Endometrium (tissue), 2 donors: Measurements from ENCODE around the gene HLX.

Source experiments
- FAIRE-seq: peaks from 2 replicates; lab custom pipeline; 2012; peaks lifted over from hg19 to GRCh38; lab: Jason Lieb, UNC
- donor health status: control.
- donor health status: control.

Gene HLX

GRCh38 chr1:220896092-220896491 lies 16.8 kb downstream of the HLX start:
- FAIRE-seq, result no peak

DNA sequence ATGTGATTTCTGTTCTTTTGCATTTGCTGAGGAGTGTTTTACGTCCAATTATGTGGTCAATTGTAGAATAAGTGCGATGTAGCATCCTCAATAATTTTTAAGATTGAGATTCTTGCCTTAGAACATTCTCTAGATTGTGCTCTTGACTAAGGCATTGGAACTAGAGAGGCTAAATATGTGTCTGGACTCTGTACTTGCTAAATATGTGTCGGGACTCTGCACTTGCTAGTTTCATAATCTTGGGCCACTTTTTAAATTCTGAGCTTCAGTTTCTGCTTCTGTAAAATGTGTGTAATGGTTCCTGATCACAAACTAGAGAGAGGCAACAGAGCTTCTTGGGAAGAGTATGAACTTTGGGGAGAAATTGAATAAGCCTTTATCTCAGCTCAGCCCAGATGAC lies 21.6 kb downstream of the HLX start:
- no peak for FAIRE-seq

DNA sequence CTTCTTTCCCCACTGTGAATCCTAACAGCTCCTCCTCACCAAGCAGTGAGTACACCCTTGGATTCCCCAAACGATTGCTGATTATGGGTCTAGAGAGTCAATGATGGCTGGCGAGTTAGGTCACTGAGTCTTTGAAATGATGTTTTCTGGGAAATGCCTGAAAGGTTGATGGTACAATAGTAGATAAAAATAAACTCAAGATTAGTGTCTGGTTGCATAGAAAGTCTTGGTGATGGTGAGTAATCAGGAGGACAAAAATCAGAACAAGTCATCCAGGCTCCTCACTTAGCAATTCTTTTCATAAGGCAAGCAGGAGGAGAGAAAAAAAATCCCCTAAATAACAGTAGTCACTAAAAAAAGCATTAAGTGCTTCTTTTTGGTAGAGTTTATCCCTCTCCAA lies 22.6 kb downstream of the HLX start:
- FAIRE-seq, result no peak

GRCh38 chr1:220902916-220903315 lies 23.7 kb downstream of the HLX start:
- no peak for FAIRE-seq

DNA sequence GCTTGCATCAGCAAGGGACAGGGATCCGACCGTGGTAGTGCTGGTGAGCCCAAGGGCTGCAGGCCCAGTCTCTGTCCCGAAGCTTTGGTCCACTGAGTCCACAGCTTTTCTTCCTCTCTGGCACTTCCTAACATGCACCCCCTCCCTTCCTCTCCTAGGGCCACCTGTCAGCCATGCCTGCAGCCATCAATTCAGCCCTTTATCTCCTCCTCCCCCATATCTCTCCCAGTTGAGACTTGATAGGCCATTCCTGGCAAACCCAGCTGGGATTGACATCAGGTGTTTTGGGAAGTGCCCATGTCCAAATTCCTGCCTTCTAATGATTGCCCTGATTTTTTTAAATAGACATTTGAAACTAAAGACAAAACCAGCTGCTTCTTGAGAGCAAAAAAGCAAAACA lies 25.6 kb downstream of the HLX start:
- no peak for FAIRE-seq

- FAIRE-seq, result no peak
These were observed 26.7 kb downstream of the HLX start for GRCh38 chr1:220905650-220906560.

GRCh38 chr1:220906561-220907334 lies 27.5 kb downstream of the HLX start:
- no peak for FAIRE-seq

GRCh38 chr1:220908757-220909156 lies 29.5 kb downstream of the HLX start:
- FAIRE-seq, result no peak

- no peak for FAIRE-seq
These were observed 30.8 kb downstream of the HLX start for GRCh38 chr1:220910021-220910420.

DNA sequence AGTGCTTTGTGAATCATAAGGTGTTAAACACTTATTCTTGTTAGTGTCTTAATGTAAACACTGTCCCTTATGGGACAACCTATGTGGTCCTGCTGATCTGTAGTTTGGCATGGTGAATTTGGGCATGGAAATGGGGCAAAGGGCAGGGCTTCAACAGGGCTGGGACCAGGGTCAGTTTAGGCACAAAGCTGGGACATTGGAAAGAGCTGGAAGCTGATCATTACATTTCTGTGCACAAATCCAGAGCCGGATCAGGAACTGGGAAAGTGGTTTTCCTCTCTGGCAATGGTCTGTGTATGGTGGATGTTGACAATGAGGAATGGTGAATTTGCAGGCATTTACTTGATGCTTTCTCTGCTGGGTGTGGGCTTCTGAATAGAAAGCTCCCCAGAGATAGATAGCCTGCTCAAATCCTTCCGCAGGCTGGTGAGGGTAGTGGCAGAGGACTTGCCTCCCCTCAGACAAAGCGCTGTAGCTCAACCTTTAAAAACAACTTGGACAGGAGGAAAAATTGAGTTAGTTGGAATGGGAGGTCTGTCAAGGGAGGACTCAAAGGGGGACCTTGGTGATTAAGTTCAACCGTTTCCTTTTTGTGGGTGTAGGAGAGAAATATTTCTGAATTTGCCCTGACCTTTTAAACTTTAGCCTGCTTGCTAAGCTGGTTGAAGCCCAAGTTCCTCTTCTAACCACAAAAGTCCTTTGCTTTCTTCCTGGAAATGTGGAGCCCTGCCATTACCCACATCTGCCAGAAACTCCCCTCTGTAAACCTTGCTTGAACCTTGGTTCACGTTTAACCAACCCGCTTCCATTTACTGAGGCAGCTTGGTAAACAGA lies 35.3 kb downstream of the HLX start:
- FAIRE-seq, result no peak

DNA sequence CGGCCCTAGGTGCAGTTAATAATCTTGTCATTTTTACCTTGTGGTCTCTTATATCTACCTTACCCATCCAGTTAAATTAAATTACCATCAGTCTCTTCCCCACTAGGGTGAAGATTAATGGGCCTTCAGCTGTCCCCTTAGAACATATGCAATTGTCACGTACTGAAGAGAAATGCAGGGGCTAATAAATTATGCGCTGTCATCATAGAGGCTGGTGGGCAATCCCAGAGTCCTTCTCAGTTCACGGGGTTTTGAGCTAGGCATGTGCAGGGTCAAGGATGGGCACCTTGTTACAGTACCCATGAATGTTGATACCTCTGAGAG lies 35.8 kb downstream of the HLX start:
- no peak for FAIRE-seq

DNA sequence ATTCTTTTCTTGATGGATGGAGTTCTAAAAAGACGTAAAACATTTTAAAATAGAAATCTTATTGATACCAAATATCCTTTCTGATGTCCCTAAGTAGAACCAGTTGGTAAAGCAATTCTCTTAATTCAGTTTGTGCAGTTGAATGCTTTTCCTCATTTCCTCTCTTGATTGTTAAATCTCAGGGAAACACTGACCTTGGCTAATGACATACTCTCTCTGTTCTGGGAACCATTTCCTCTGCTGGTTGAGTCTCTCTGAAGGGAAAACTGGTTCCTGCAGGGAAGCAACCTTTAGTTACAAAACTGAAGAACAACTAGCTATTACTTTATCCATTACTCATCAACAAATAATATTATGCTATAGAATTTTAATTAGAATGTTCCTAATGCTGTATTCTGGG lies 36.7 kb downstream of the HLX start:
- FAIRE-seq, result no peak

DNA sequence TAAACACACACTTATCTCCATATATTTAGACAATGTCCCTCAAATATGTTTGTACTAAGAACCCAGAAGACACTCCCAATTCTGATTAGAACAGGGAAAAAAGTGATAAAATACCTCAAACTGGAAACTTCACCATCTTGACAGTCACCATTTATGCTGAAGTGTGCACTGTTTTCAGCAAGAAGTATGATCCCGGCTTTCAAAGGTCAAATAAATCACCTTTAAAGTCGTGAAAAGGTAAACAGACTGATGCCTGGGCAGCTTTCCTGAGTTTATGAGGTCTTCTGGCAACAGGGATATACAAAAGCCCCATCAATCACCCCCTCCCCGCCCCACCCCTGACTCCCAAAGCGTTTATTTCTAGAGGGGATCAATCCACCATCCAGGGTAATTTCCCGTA lies 37.9 kb downstream of the HLX start:
- no peak for FAIRE-seq

DNA sequence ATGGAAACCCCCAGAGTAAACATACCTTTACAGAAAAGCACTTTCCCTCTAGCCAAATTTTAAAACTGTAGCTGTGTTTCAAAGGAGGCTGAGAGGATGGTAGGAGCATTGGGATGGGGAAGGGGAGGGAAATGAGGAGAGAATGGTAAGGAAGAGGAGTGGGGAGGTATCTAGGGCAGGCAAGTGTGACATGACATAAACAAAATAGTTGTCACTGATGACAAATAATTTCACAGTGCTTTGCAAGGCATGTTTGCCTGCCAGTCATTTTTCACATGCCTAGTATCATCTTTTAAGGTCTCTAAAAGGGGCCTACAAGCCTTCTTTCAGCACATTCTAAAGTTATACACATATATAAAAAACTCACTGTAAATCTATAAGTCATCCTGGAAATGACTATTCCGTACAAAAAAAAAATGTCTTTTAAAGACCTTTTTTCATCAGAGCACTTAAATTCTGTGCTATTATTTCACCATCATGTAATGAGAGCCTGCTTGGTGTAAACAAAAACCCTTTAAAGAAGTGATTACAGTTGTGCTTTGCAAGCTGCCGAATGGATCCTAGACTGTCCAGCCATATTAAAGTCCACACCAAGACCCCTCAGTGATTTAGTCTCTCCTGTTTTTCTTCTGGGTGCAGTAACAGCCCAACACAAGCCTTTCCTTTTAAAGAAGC lies 38.4 kb downstream of the HLX start:
- FAIRE-seq, result no peak

GRCh38 chr1:220918285-220918951 lies 39.2 kb downstream of the HLX start:
- FAIRE-seq, result peak; percentile 35

GRCh38 chr1:220920967-220921366 lies 41.7 kb downstream of the HLX start:
- no peak for FAIRE-seq

DNA sequence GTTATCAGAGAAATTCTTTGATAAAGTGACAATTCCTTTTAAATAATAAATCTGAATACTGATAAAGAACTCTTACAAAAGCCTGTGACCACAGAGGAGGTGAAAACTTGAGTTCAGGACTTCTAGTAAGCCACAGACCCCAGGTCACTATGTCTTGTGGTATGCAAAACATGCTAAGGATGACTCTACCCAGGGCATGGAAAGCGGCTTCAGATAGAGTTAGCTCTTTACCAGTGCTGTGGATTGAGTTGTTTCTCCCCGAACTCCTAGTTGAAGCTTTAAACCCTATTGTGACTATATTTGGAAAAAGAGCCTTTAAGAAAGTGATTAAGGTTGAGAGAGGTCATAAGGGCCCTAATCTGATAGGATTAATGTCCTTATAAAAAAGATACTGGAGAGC lies 42.3 kb downstream of the HLX start:
- FAIRE-seq, result no peak

GRCh38 chr1:220921971-220922635 lies 42.9 kb downstream of the HLX start:
- FAIRE-seq, result no peak

GRCh38 chr1:220922951-220923350 lies 43.7 kb downstream of the HLX start:
- FAIRE-seq, result no peak

- no peak for FAIRE-seq
These were observed 45.2 kb downstream of the HLX start for GRCh38 chr1:220924331-220924970.
